ENCODE data around the gene TNFRSF6B. TPM values are rescaled to one million over a fixed set of nuclear protein-coding genes. Genes with fewer than 3 reads are reported as not detected.
"Not testable (repeated sequence)": the region's sequence is repeated elsewhere in the genome, so short reads cannot be mapped to it uniquely, and the experiment has no call there.

TNFRSF6B gene
- total RNA-seq, 2 donors from 2014 or later = not detected

DNA sequence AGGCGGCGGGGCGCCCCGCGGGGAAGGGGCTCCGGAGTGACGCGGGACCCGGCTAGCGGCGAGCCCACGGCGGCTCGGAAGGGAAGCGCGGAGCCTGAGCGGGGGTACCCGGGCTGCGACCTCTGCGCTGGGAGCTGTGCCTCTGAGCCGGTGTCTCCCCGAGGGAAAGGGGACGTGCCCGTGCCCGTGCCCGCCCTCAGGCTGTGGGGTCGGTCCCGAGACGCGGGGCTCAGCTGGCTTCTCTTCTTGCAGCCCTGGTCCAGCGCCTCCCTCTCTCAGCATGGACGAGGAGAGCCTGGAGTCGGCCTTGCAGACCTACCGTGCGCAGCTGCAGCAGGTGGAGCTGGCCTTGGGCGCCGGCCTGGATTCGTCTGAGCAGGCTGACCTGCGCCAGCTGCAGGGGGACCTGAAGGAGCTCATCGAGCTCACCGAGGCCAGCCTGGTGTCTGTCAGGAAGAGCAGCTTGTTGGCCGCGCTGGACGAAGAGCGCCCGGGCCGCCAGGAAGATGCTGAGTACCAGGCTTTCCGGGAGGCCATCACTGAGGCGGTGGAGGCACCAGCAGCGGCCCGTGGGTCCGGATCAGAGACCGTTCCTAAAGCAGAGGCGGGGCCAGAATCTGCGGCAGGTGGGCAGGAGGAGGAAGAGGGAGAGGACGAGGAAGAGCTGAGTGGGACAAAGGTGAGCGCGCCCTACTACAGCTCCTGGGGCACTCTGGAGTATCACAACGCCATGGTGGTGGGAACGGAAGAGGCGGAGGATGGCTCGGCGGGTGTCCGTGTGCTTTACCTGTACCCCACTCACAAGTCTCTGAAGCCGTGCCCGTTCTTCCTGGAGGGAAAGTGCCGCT, 12.1 kb downstream of the TNFRSF6B start:
- H3K9me3 Mint-ChIP-seq = peaks cover 3% of the 10 kb centered on the region
- H3K4me3 Mint-ChIP-seq = peak overlapping the region; percentile 90
- H3K4me1 Mint-ChIP-seq (ENCODE audit: low read depth in 2 of 2) = peaks cover 35% of the 10 kb centered on the region in 2 donors
- peaks cover 19% of the 10 kb centered on the region for H3K36me3 Mint-ChIP-seq
- DNase-seq (ENCODE audit: low spot score) (no peak), ATAC-seq (peak; percentile 1 to 18)
- H3K27me3 Mint-ChIP-seq = no peaks in the 10 kb centered on the region
- peak overlapping the region; percentile 64 to 66 for H3K27ac Mint-ChIP-seq

DNA sequence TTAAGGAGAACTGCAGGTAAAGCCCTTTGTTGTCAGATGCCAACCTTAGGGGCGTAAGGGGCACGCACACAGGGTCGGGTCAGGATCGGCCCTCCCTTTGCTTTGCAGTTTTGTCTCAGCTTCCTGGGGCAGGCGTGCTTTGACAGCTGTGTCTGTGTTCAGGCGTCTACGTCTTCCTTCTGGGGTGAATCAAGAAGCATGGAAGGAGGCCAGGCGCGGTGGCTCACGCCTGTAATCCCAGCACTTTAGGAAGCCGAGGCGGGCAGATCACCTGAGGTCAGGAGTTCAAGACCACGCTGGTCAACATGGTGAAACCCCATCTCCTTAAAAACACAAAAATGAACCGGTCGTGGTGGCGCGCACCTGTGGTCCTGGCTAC, 12.7 kb downstream of the TNFRSF6B start:
- peaks cover 3% of the 10 kb centered on the region for H3K9me3 Mint-ChIP-seq
- H3K4me1 Mint-ChIP-seq (ENCODE audit: low read depth in 2 of 2) = peaks cover 35% of the 10 kb centered on the region in 2 donors
- peaks cover 19% of the 10 kb centered on the region for H3K36me3 Mint-ChIP-seq
- ATAC-seq = no peak
- H3K4me3 Mint-ChIP-seq = peak overlapping the region; percentile 90
- peak overlapping the region; percentile 64 to 66 for H3K27ac Mint-ChIP-seq
- H3K27me3 Mint-ChIP-seq = no peaks in the 10 kb centered on the region
- peak; percentile 47 for DNase-seq (ENCODE audit: low spot score)

DNA sequence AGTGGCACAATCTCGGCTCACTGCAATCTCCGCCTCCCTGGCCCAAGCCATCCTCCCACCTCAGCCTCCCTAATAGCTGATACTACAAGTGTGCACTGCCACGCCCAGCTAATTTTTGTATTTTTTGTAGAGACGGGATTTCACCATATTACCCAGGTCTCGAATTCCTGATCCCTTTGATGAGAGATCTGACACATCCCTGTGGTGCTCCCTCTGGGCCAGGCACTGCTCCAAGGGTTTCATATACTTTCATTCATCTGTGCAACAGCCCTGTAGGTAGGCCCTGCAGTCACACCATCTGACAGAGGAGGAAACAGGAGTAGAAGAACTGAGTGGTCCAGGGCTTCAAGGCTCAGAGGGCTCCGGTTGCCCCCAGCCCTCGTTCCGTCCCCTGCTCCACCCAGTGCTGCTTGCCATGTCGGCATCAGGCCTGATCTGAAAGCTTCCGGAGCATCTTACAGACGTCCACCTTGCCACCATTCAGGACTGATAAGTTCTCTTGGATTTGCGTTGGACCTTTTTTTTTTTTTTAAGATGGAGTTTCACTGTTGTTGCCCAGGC, 14.7 kb downstream of the TNFRSF6B start:
- Mint-ChIP-seq H3K4me3 (peak overlapping the region; percentile 29), H3K4me1 (ENCODE audit: low read depth in 2 of 2) (peaks cover 33 to 36% of the 10 kb centered on the region in 2 donors), H3K9me3 (peaks cover 3% of the 10 kb centered on the region), H3K27ac (peak overlapping the region in 1 of 2 donors; percentile 30), H3K27me3 (no peaks in the 10 kb centered on the region), H3K36me3 (peaks cover 25% of the 10 kb centered on the region)
- no peak for ATAC-seq
- no peak for DNase-seq (ENCODE audit: low spot score)

GRCh38 chr20:63712191-63712590, 15.7 kb downstream of the TNFRSF6B start:
- peaks cover 33 to 37% of the 10 kb centered on the region in 2 donors for H3K4me1 Mint-ChIP-seq (ENCODE audit: low read depth in 2 of 2)
- peaks cover 25% of the 10 kb centered on the region for H3K36me3 Mint-ChIP-seq
- no peak for DNase-seq (ENCODE audit: low spot score)
- no peak for ATAC-seq
- peaks cover 3% of the 10 kb centered on the region for H3K9me3 Mint-ChIP-seq
- H3K27me3 Mint-ChIP-seq = no peaks in the 10 kb centered on the region
- H3K27ac Mint-ChIP-seq = peak overlapping the region in 1 of 2 donors; percentile 15
- no peak overlapping the region for H3K4me3 Mint-ChIP-seq

DNA sequence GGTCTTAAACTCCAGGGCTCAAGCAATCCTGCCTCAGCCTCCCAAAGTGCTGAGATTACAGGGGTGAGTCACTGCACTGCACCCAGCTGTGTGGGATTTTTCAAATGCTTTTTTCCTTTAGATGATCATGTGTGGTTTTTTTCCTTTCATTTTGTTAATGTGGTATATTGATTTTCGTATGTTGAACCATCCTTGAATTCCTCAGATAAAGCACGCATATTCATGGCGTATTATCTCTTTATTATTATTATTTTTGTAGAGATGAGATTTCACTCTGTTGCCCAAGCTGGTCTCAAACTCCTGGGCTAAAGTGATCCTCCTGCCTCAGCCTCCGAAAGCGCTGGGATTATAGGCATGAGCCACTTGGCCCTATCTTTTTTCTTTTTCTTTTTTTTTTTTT, 18.4 kb downstream of the TNFRSF6B start:
- DNase-seq (ENCODE audit: low spot score) = no peak
- peaks cover 31 to 39% of the 10 kb centered on the region in 2 donors for H3K4me1 Mint-ChIP-seq (ENCODE audit: low read depth in 2 of 2)
- H3K27me3 Mint-ChIP-seq = no peaks in the 10 kb centered on the region
- no peak for ATAC-seq
- peaks cover 5% of the 10 kb centered on the region for H3K9me3 Mint-ChIP-seq
- H3K27ac Mint-ChIP-seq = no peak overlapping the region
- no peak overlapping the region for H3K4me3 Mint-ChIP-seq
- H3K36me3 Mint-ChIP-seq = peaks cover 39% of the 10 kb centered on the region

- Mint-ChIP-seq H3K27me3 (no peaks in the 10 kb centered on the region), H3K27ac (no peak overlapping the region), H3K9me3 (peaks cover 3% of the 10 kb centered on the region), H3K36me3 (peaks cover 20% of the 10 kb centered on the region), H3K4me3 (no peak overlapping the region), H3K4me1 (ENCODE audit: low read depth in 2 of 2) (peaks cover 14 to 27% of the 10 kb centered on the region in 2 donors)
- DNase-seq (ENCODE audit: low spot score) (no peak), ATAC-seq (no peak)
Observed at GRCh38 chr20:63718996-63719395, 22.5 kb downstream of the TNFRSF6B start.

DNA sequence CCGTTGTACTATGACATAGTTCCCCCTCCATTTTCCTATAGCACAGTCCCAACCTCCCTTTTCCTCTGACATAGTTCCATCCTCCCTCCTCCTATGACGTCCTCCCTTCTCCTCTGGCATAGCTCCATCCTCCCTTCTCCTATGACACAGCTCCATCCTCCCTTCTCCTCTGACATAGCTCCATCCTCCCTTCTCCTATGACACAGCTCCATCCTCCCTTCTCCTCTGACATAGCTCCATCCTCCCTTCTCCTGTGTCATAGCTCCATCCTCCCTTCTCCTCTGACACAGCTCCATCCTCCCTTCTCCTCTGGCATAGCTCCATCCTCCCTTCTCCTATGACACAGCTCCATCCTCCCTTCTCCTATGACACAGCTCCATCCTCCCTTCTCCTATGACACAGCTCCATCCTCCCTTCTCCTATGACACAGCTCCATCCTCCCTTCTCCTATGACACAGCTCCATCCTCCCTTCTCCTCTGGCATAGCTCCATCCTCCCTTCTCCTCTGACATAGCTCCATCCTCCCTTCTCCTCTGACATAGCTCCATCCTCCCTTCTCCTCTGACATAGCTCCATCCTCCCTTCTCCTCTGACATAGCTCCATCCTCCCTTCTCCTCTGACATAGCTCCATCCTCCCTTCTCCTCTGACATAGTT, 26.6 kb downstream of the TNFRSF6B start:
- DNase-seq (ENCODE audit: low spot score); H3K27me3 Mint-ChIP-seq; ATAC-seq; H3K9me3 Mint-ChIP-seq; H3K27ac Mint-ChIP-seq; H3K4me3 Mint-ChIP-seq: not testable (repeated sequence)
- H3K4me1 Mint-ChIP-seq (ENCODE audit: low read depth in 2 of 2) = peaks cover 15 to 19% of the 10 kb centered on the region in 2 donors
- H3K36me3 Mint-ChIP-seq = peaks cover 19% of the 10 kb centered on the region

GRCh38 chr20:63730189-63730733, 33.8 kb downstream of the TNFRSF6B start:
- not testable (repeated sequence) for H3K36me3 Mint-ChIP-seq; DNase-seq (ENCODE audit: low spot score); H3K27me3 Mint-ChIP-seq; ATAC-seq; H3K4me3 Mint-ChIP-seq; H3K27ac Mint-ChIP-seq; H3K9me3 Mint-ChIP-seq
- H3K4me1 Mint-ChIP-seq (ENCODE audit: low read depth in 2 of 2) = peaks cover 24 to 31% of the 10 kb centered on the region in 2 donors

- DNase-seq (ENCODE audit: low spot score) (no peak), ATAC-seq (no peak)
- Mint-ChIP-seq H3K27ac (no peak overlapping the region), H3K4me3 (no peak overlapping the region), H3K4me1 (ENCODE audit: low read depth in 2 of 2) (peaks cover 33 to 41% of the 10 kb centered on the region in 2 donors), H3K9me3 (no peaks in the 10 kb centered on the region), H3K36me3 (no peaks in the 10 kb centered on the region), H3K27me3 (no peaks in the 10 kb centered on the region)
Observed at GRCh38 chr20:63731410-63731809, 35.0 kb downstream of the TNFRSF6B start.

DNA sequence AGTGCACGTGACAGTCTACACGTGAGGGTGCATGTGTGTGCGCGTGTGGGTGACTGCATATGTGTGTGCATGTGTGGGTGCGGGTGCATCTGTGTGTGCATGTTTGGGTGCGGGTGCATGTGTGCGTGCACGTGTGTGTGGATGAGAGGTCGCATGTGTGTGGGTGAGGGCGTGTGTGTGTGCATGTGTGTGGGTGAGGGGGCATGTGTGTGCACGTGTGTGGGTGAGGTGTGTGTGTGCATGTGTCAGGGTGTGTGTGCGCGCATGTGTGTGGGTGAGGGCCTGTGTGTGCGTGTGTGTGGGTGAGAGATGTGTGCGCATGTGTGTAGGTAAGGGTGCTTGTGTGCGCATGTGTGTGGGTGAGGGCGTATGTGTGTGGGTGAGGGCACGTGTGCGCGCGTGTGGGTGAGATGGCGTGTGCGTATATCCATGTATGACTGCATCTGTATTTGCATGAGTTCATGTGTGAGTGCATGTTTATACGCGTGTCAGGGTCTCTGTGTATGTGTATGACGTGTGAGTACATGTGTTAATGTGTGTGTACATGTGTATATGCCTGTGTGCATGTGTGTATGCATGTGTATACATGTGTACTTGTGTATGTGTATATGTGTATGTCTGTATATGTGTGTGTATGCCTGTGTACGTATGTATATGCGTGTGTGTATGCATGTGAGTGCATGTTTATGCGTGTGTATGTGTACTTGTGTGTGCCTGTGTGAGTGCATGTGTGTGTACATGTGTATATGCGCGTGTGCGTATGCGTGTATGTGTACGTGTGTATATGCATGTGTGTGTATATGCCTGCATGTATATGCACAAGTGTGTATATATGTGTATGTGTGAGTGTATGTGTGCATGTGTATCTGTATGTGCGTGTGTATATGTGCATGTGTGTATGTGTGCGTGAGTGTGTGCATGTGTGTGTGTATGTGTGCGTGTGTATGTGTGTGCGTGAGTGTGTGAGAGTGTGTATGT, 36.0 kb downstream of the TNFRSF6B start:
- ATAC-seq = no peak
- Mint-ChIP-seq H3K36me3 (no peaks in the 10 kb centered on the region), H3K4me1 (ENCODE audit: low read depth in 2 of 2) (peaks cover 33 to 36% of the 10 kb centered on the region in 2 donors), H3K27me3 (no peaks in the 10 kb centered on the region), H3K4me3 (no peak overlapping the region), H3K9me3 (no peaks in the 10 kb centered on the region), H3K27ac (no peak overlapping the region)
- no peak for DNase-seq (ENCODE audit: low spot score)

DNA sequence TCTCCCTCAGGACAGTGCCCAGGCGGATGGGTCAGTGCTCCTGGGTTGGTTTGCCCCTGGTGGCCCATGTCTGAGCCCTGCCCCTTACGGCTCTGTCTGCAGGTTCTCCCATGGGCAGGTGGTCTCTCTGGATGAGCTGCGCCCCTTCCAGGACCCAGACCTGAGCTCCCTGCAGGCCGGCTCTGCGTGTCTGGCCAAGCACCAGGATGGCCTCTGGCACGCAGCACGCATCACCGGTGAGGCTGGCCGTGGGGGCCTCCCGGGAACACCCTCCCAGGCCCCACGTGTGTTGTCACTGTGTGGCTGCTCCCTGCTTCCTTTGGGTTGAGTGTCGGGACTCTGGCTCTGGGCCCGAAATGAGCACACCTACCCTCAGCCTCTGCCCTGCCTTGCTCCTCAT, 36.7 kb downstream of the TNFRSF6B start:
- Mint-ChIP-seq H3K36me3 (no peaks in the 10 kb centered on the region), H3K4me1 (ENCODE audit: low read depth in 2 of 2) (peaks cover 26 to 35% of the 10 kb centered on the region in 2 donors), H3K9me3 (no peaks in the 10 kb centered on the region), H3K4me3 (no peak overlapping the region), H3K27me3 (no peaks in the 10 kb centered on the region), H3K27ac (no peak overlapping the region)
- peak; percentile 37 for DNase-seq (ENCODE audit: low spot score)
- no peak for ATAC-seq

- Mint-ChIP-seq H3K27me3 (no peaks in the 10 kb centered on the region), H3K4me3 (no peak overlapping the region), H3K9me3 (no peaks in the 10 kb centered on the region), H3K36me3 (no peaks in the 10 kb centered on the region), H3K4me1 (ENCODE audit: low read depth in 2 of 2) (peaks cover 21 to 30% of the 10 kb centered on the region in 2 donors), H3K27ac (no peak overlapping the region)
- no peak for ATAC-seq
- no peak for DNase-seq (ENCODE audit: low spot score)
Observed at GRCh38 chr20:63733579-63734081, 37.2 kb downstream of the TNFRSF6B start.

Measured in natural killer cell treated with Interleukin-12 subunit alpha and Interleukin-12 subunit beta and Interleukin-15 and Interleukin-18, amount 100 ng/mL, for 72 hours (primary cell).